CD4-positive, CD25-positive, alpha-beta regulatory T cell (primary cell): Measurements from ENCODE around the gene ACVR1C. TPM values are rescaled to one million over a fixed set of nuclear protein-coding genes. Genes with fewer than 3 reads are reported as not detected.

ENCODE experiments used
- ATAC-seq, 2 donors: fragments of 150-1000 bp; cut with Tn5 transposase; one replicate each; pipeline ENCODE4 v1.10.0; 2021; ENCODE audit warnings: low read depth in 2 of 2, moderate number of reproducible peaks in 2 of 2, moderate library complexity in 1 of 2
- DNase-seq, 3 donors: peaks; one replicate each; pipeline versions ENCODE4 v3.0.0 to v3.0.0-alpha.2; 2012 to 2022; ENCODE audit warnings: mixed read lengths in 1 of 3
- H3K27ac ChIP-seq: one replicate; pipeline ENCODE4 v1.7.0; 2013; ENCODE audit warnings: mild to moderate bottlenecking, low read length; ENCODE audit not compliant: insufficient read depth, poor library complexity, severe bottlenecking
- H3K27me3 ChIP-seq: one replicate; pipeline ENCODE4 v1.7.0; 2013; ENCODE audit warnings: low read length; ENCODE audit not compliant: control insufficient read depth, insufficient read depth
- H3K36me3 ChIP-seq: one replicate; pipeline ENCODE4 v1.7.0; 2013; ENCODE audit warnings: mild to moderate bottlenecking, low read length, moderate library complexity; ENCODE audit not compliant: control insufficient read depth, insufficient read depth
- H3K4me1 ChIP-seq: 2 replicates; pipeline ENCODE4 v1.7.0; 2013; ENCODE audit warnings: mild to moderate bottlenecking, low read length; ENCODE audit not compliant: insufficient read depth, control insufficient read depth, poor library complexity, severe bottlenecking
- H3K4me3 ChIP-seq: one replicate; pipeline ENCODE4 v1.7.0; 2013; ENCODE audit warnings: low read depth, mild to moderate bottlenecking, low read length, moderate library complexity
- H3K9me3 ChIP-seq, 2 experiments: 1 replicate in 1 of 2; 2 replicates in 1 of 2; pipeline ENCODE4 v1.7.0; 2013; ENCODE audit warnings: low read length in 2 of 2, mild to moderate bottlenecking in 1 of 2, moderate library complexity in 1 of 2; ENCODE audit not compliant: control insufficient read depth in 2 of 2
- H3K27ac Mint-ChIP-seq, 3 donors: one replicate each; pipeline ENCODE4 v1.8.0; 2020 to 2022; ENCODE audit warnings: mild to moderate bottlenecking in 3 of 3, mixed read lengths in 3 of 3, moderate library complexity in 2 of 3
- H3K27me3 Mint-ChIP-seq: one replicate; pipeline ENCODE4 v1.8.0; 2022; ENCODE audit warnings: mild to moderate bottlenecking, mixed read lengths
- H3K36me3 Mint-ChIP-seq: one replicate; pipeline ENCODE4 v1.8.0; 2020; ENCODE audit warnings: mixed read lengths
- H3K4me1 Mint-ChIP-seq, 4 donors: one replicate each; pipeline ENCODE4 v1.8.0; 2020 to 2022; ENCODE audit warnings: mixed read lengths in 4 of 4, mild to moderate bottlenecking in 1 of 4
- H3K4me3 Mint-ChIP-seq, 4 donors: one replicate each; pipeline ENCODE4 v1.8.0; 2020 to 2022; ENCODE audit warnings: mild to moderate bottlenecking in 4 of 4, mixed read lengths in 4 of 4, moderate library complexity in 3 of 4
- H3K9me3 Mint-ChIP-seq, 7 donors: one replicate each; pipeline ENCODE4 v1.8.0; 2020 to 2022; ENCODE audit warnings: mixed read lengths in 7 of 7, mild to moderate bottlenecking in 3 of 7, moderate library complexity in 2 of 7
- polyA plus RNA-seq, 4 donors: library from polyadenylated mRNA; unstranded; fragments of 300-500 nt; fragmentation: Illumina TruSeq; gene quantifications; one replicate each; pipeline ENCODE4 v1.2.3, GENCODE V29; 2021
- total RNA-seq: library from RNA; stranded (reverse); gene quantifications from one replicate; pipeline ENCODE4 v1.2.3, GENCODE V29; 2022

Gene ACVR1C
- total and polyA plus RNA-seq, 5 donors from 2014 or later = 0.05 to 1.1 (median 0.59) TPM

DNA sequence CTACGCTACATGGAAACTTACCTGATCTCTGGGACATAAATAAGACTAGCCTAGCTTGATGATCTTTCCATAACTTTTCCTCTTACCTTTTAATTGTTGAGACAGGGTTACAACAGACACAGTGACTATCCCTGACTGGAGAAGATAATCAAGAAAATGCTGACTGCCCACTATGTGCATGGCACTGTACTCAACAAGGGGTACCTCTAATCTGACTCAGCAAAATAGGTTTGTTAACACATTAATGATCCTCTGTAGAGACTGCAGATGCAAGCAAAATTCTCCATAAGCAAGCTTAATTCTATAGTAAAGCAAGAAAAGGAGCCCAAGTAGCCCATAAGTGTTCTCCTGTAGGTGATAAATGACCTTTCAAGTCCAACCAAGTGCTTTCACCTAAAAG, 25.5 kb downstream of the ACVR1C start:
- no peak overlapping the region for H3K4me3 ChIP-seq
- no peak overlapping the region for H3K4me3 Mint-ChIP-seq
- H3K36me3 Mint-ChIP-seq = no peaks in the 10 kb centered on the region
- H3K9me3 ChIP-seq = no peaks in the 10 kb centered on the region
- no peak overlapping the region for H3K27ac ChIP-seq
- H3K27me3 ChIP-seq = no peaks in the 10 kb centered on the region
- peaks cover 47% of the 10 kb centered on the region for H3K27me3 Mint-ChIP-seq
- no peaks in the 10 kb centered on the region for H3K36me3 ChIP-seq
- no peaks in the 10 kb centered on the region for H3K4me1 Mint-ChIP-seq
- no peaks in the 10 kb centered on the region for H3K4me1 ChIP-seq
- no peak overlapping the region for H3K27ac Mint-ChIP-seq
- H3K9me3 Mint-ChIP-seq = no peaks in the 10 kb centered on the region
- no peak for ATAC-seq
- no peak for DNase-seq

GRCh38 chr2:157601807-157602206, 26.9 kb downstream of the ACVR1C start:
- Mint-ChIP-seq H3K27me3 (peaks cover 48% of the 10 kb centered on the region), H3K9me3 (no peaks in the 10 kb centered on the region), H3K4me1 (peaks cover 0 to 7% (median 0%) of the 10 kb centered on the region in 4 donors), H3K4me3 (no peak overlapping the region), H3K27ac (no peak overlapping the region), H3K36me3 (no peaks in the 10 kb centered on the region)
- Histone ChIP-seq H3K4me1 (peaks cover 3% of the 10 kb centered on the region), H3K9me3 (no peaks in the 10 kb centered on the region), H3K36me3 (no peaks in the 10 kb centered on the region), H3K27ac (no peak overlapping the region), H3K4me3 (no peak overlapping the region), H3K27me3 (no peaks in the 10 kb centered on the region)
- DNase-seq (no peak), ATAC-seq (no peak)

- H3K4me1 Mint-ChIP-seq = peaks cover 0 to 14% (median 2%) of the 10 kb centered on the region in 4 donors
- H3K9me3 Mint-ChIP-seq = no peaks in the 10 kb centered on the region
- H3K27ac ChIP-seq = no peak overlapping the region
- no peak overlapping the region for H3K27ac Mint-ChIP-seq
- H3K36me3 Mint-ChIP-seq = no peaks in the 10 kb centered on the region
- H3K27me3 Mint-ChIP-seq = peaks cover 69% of the 10 kb centered on the region
- H3K4me1 ChIP-seq = peaks cover 3% of the 10 kb centered on the region
- no peaks in the 10 kb centered on the region for H3K36me3 ChIP-seq
- no peaks in the 10 kb centered on the region for H3K9me3 ChIP-seq
- ATAC-seq (peak; percentile 61 to 67), DNase-seq (peak; percentile 17 to 55 (median 46))
- H3K27me3 ChIP-seq = peaks cover 12% of the 10 kb centered on the region
- H3K4me3 ChIP-seq = no peak overlapping the region
- peak overlapping the region in 3 of 4 donors; percentile 19 to 58 (median 21) for H3K4me3 Mint-ChIP-seq
Observed at GRCh38 chr2:157596992-157597681, 31.5 kb downstream of the ACVR1C start.

GRCh38 chr2:157593411-157593810, 35.3 kb downstream of the ACVR1C start:
- Mint-ChIP-seq H3K4me1 (peaks cover 0 to 14% (median 2%) of the 10 kb centered on the region in 4 donors), H3K27me3 (peaks cover 65% of the 10 kb centered on the region), H3K9me3 (no peaks in the 10 kb centered on the region), H3K27ac (no peak overlapping the region), H3K36me3 (no peaks in the 10 kb centered on the region), H3K4me3 (no peak overlapping the region)
- DNase-seq = no peak
- Histone ChIP-seq H3K27ac (no peak overlapping the region), H3K9me3 (no peaks in the 10 kb centered on the region), H3K4me1 (peaks cover 3% of the 10 kb centered on the region), H3K36me3 (no peaks in the 10 kb centered on the region), H3K27me3 (peaks cover 22% of the 10 kb centered on the region), H3K4me3 (no peak overlapping the region)
- no peak for ATAC-seq

DNA sequence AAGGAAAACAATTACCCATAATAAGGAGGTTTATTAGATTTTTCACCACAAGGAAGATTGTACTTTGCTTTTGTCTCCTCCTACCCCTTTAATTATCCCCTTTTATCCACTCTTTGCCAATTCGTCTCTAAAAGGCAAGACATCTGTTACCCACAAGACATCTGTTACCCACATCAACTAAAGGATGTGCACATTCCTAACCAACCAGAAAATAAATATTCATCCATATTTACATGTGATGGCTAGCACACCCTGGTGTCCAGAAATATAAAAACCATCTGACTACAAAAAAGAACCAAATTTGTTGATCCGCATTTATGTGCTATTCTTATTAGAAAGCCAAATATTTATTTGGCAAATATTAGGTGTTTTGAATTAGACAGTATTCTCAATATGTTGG, 35.7 kb downstream of the ACVR1C start:
- H3K9me3 ChIP-seq = no peaks in the 10 kb centered on the region
- no peak for ATAC-seq
- peaks cover 22% of the 10 kb centered on the region for H3K27me3 ChIP-seq
- no peak overlapping the region for H3K4me3 ChIP-seq
- Mint-ChIP-seq H3K4me1 (peaks cover 0 to 14% (median 2%) of the 10 kb centered on the region in 4 donors), H3K27ac (no peak overlapping the region), H3K27me3 (peaks cover 64% of the 10 kb centered on the region), H3K9me3 (no peaks in the 10 kb centered on the region), H3K4me3 (no peak overlapping the region), H3K36me3 (no peaks in the 10 kb centered on the region)
- no peak overlapping the region for H3K27ac ChIP-seq
- H3K36me3 ChIP-seq = no peaks in the 10 kb centered on the region
- DNase-seq = peak in 2 of 3 donors; percentile 10 to 23
- H3K4me1 ChIP-seq = peaks cover 3% of the 10 kb centered on the region

DNA sequence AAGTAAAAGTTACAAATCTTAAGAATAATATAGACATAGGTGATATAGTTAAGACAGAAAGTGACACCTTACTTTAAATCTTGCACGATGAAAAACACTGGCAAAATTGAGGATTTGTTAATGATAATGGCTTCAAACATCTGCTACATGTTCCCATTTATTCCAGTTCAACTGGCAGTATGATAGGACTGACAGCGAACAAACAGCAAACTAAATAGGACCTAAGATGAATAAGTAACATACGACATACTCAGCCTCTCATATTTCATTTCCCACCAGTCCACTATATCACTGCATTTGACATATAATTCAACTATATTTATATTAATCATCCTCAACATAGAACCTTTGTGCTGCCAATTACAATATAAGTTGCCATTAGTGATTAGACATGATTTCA, 36.3 kb downstream of the ACVR1C start:
- H3K27me3 ChIP-seq = peaks cover 22% of the 10 kb centered on the region
- no peak overlapping the region for H3K4me3 Mint-ChIP-seq
- H3K9me3 ChIP-seq = no peaks in the 10 kb centered on the region
- no peak overlapping the region for H3K27ac ChIP-seq
- no peak for ATAC-seq
- peaks cover 0 to 11% (median 2%) of the 10 kb centered on the region in 4 donors for H3K4me1 Mint-ChIP-seq
- H3K4me3 ChIP-seq = no peak overlapping the region
- peaks cover 59% of the 10 kb centered on the region for H3K27me3 Mint-ChIP-seq
- no peak overlapping the region for H3K27ac Mint-ChIP-seq
- no peak for DNase-seq
- no peaks in the 10 kb centered on the region for H3K36me3 ChIP-seq
- H3K9me3 Mint-ChIP-seq = no peaks in the 10 kb centered on the region
- H3K4me1 ChIP-seq = peaks cover 3% of the 10 kb centered on the region
- H3K36me3 Mint-ChIP-seq = no peaks in the 10 kb centered on the region

DNA sequence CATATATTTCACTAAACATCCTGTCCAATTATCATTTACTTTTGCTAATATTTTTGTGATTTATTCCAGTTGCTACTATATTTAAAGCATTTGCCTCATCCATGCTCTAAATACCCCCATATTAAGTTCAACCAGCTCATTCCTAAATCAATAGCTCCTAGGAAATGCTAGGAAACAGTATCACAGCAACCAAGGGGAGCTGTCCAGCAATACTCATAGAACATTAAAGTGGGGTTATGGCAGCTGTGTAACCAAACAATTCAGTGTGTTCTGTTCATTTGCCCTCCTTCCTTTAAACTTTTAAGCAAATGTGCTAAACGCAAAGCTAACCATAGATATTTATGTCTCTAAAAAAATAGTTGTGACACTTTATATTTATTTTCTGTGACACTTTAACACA, 41.1 kb downstream of the ACVR1C start:
- DNase-seq (no peak), ATAC-seq (no peak)
- H3K27me3 ChIP-seq = peaks cover 17% of the 10 kb centered on the region
- Mint-ChIP-seq H3K4me3 (no peak overlapping the region), H3K9me3 (no peaks in the 10 kb centered on the region), H3K27ac (no peak overlapping the region), H3K27me3 (peaks cover 23% of the 10 kb centered on the region), H3K36me3 (no peaks in the 10 kb centered on the region), H3K4me1 (peaks cover 0 to 1% (median 0%) of the 10 kb centered on the region in 4 donors)
- no peak overlapping the region for H3K4me3 ChIP-seq
- no peaks in the 10 kb centered on the region for H3K9me3 ChIP-seq
- no peak overlapping the region for H3K27ac ChIP-seq
- no peaks in the 10 kb centered on the region for H3K36me3 ChIP-seq
- no peaks in the 10 kb centered on the region for H3K4me1 ChIP-seq

DNA sequence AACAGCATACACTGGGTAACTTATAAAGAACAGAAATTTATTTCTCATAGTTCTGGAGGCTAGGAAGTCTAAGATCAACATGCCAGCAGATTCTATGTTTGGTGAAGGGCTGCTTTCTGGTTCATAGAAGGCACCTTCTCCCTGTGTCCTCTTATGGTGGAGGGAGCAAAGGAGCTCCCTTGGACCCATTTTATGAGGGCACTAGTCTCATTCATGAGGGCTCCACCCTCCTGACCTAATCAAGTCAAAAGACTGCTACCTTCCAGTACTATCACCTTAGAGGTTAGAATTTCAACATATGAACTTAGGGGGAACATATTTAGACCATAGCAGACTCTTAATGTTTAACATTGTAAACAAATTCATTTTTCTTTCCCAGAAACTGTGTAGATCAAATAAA, 54.5 kb downstream of the ACVR1C start:
- Histone ChIP-seq H3K4me3 (no peak overlapping the region), H3K27me3 (no peaks in the 10 kb centered on the region), H3K9me3 (no peaks in the 10 kb centered on the region), H3K36me3 (no peaks in the 10 kb centered on the region), H3K4me1 (no peaks in the 10 kb centered on the region), H3K27ac (no peak overlapping the region)
- Mint-ChIP-seq H3K36me3 (no peaks in the 10 kb centered on the region), H3K4me3 (no peak overlapping the region), H3K4me1 (peaks cover 0 to 3% (median under 1%) of the 10 kb centered on the region in 4 donors), H3K27me3 (peaks cover 11% of the 10 kb centered on the region), H3K27ac (no peak overlapping the region), H3K9me3 (peaks cover 0 to 1% (median 0%) of the 10 kb centered on the region in 7 donors)
- ATAC-seq (no peak), DNase-seq (no peak)
